Ovary (tissue), 3 donors: ENCODE results near the gene IRF2BPL.

Experiments
- CTCF ChIP-seq, 3 donors: fragments of 450-650 bp in 2 of 3; fragments of 200-600 bp in 1 of 3; IDR thresholded peaks; one replicate each; pipeline versions ENCODE4 v1.5.1 to v1.8.0; 2016 to 2022; ENCODE audit warnings: antibody characterized with exemption in 3 of 3, mild to moderate bottlenecking in 1 of 3
- EP300 ChIP-seq: sonication (generic); formaldehyde crosslinking; IDR thresholded peaks from one replicate; pipeline ENCODE4 v1.6.1; 2017; ENCODE audit warnings: antibody characterized with exemption
- POLR2A ChIP-seq: fragments of 450-650 bp; IDR thresholded peaks from one replicate; pipeline ENCODE4 v1.6.1; 2017; ENCODE audit warnings: antibody characterized with exemption, mild to moderate bottlenecking, moderate library complexity
- donor health status: DM: no; HTN: no; CAD: no.

- TF ChIP-seq CTCF (IDR thresholded peaks at IDR 0.05): no peak
- TF ChIP-seq POLR2A: no peak
- no peak for TF ChIP-seq EP300
Measured at GRCh38 chr14:77004711-77005460, 23.6 kb downstream of the IRF2BPL start.
